ENCODE measurements around the gene ATP7A.
"Not testable (repeated sequence)": the region's sequence is repeated elsewhere in the genome, so short reads cannot be mapped to it uniquely, and the experiment has no call there.

The ATP7A gene

DNA sequence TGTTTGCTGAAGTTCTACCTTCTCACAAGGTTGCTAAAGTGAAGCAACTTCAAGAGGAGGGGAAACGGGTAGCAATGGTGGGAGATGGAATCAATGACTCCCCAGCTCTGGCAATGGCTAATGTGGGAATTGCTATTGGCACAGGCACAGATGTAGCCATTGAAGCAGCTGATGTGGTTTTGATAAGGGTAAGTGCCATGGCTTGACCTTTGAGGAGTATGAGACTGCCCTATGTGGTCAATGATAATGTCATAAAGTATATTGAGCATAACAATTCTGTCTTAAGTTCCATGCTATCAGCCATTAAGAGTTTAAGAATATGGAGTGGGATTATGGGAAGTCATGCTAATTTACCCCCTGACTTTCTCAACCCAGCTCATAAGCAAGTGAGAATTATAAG is 132.1 kb downstream of the ATP7A start:
- DNase-seq: no peak

- no peak for DNase-seq
These were observed 135.9 kb downstream of the ATP7A start for GRCh38 chrX:78046362-78046761.

- no peak for DNase-seq
These were observed 137.6 kb downstream of the ATP7A start for GRCh38 chrX:78048052-78048451.

GRCh38 chrX:78063687-78064086 is 153.2 kb downstream of the ATP7A start:
- DNase-seq: no peak

DNA sequence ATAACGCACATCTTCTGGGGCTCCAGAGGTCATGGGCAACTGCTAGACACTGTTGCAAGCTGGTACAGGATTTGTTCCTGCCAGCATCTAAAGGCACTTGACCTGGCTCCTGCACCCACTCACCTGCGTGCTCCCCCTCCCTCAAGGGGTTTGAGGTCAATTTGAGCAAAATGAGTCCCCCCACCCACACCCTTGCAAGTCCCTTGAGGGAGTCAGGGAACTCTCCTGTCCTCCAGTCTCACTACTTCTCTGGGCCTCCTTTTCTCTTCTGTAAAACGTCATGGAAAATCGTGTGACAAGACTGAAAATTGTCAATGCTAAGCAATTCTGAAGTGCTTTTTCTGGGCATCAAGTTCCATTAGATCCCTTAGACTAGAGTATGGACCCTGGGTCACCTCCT is 153.7 kb downstream of the ATP7A start:
- DNase-seq: no peak

DNA sequence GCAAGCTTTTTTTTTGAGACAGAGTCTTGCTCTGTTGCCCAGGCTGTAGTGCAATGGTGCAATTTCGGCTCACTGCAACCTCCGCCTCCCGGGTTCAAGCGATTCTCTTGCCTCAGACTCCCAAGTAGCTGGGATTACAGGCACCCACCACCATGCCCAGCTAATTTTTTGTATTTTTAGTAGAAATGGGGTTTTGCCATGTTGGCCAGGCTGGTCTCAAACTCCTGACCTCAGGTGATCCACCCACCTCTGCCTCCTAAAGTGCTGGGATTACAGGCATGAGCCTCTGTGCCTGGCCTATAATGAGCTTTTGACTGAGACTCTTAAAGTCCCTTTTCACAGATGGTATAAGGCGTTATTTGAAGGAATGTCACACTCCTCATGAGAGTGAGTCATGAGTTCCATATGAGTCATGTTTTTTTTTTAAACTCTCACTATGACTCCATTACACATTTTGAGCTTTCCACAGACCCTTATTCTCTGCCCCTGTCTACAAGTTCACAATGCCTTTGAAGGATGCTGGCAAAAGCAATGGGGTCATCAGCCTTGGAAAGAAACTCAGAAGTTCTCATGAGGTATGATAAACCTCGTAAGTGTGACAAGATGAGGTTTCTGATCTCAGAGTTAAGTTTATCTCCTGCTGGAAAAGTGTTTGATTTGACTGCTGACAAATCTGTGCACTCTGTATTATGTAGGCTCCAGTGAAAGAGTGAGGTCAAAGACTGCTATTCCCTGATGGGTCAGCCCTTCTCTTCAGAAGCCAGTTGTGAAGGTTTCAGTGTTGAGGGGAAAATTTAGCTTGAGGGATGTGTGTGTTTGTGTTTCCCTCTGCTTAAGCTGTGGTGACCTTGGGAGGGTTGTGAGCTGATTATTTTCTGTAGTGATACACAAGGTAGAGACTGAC is 154.5 kb downstream of the ATP7A start:
- not testable (repeated sequence) for DNase-seq

GRCh38 chrX:78066110-78066509 is 155.6 kb downstream of the ATP7A start:
- no peak for DNase-seq

DNA sequence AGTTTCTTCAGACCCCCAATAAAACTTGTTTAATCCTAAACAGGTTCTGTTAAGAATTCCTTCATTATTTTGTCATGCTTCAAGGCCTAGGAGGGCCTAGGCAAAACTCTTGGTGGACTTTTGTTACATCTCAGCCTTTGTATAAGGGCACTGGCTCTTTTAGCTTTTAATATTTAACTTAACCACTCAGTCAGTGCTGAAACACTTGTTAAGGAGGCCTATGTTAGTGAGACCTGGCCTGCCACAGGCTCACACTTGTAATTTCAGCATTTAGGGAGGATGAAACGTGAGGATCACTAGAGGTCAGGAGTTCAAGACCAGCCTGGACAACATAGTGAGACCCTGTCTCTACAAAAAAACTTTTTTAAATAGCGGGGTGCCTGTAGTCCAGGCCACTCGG is 160.8 kb downstream of the ATP7A start:
- DNase-seq: no peak

DNA sequence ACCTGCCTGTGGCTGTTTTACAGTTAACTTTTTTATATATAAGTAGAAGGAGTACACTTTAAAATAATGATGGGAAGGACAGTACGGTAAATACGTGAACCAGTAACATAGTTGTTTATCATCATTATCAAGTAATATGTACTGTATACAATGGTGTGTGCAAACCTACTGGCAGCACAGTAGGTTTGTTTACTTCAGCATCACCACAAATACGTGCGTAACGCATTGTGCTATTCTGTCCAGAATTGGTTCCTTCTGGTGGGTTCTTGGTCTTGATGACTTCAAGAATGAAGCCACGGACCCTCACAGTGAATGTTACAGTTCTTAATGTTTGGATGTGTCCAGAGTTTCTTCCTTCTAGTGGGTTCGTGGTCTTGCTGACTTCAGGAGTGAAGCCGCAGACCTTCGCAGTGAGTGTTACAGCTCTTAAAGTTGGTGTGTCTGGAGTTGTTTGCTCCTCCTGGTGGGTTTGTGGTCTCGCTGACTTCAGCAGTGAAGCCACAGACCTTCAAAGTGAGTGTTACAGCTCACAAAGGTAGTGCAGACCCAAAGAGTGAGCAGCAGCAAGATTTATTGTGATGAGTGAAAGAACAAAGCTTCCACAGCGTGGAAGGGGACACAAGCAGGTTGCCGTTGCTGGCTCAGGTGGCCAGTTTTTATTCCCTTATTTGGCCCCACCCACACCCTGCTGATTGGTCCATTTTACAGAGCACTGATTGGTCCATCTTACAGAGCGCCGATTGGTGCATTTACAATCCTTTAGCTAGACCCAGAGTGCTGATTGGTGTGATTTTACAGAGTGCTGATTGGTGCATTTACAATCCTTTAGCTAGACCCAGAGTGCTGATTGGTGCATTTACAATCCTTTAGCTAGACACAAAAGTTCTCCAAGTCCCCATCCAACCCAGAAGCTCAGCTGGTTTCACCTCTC is 162.9 kb downstream of the ATP7A start:
- peak; percentile 18 for DNase-seq

DNA sequence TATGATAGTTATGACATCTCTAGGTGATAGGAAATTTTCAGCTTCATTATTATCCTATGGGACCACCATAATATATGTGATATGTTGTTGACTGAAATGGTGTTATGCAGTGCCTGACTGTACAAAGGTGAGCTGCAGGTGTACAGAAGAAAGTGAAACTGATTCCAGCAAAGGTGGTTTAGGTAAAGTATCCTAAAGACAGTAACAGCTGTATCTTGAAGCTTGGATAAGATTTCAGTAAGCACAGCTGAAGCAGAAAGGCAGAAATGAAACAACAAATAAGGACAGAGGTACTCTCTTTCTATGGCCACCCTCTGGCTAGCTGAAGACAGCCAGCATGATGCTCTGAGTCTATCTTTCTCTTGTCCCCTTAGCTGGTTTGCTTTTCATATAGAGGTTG is 163.6 kb downstream of the ATP7A start:
- DNase-seq: no peak

- no peak for DNase-seq
These were observed 165.4 kb downstream of the ATP7A start for GRCh38 chrX:78075787-78076389.

DNA sequence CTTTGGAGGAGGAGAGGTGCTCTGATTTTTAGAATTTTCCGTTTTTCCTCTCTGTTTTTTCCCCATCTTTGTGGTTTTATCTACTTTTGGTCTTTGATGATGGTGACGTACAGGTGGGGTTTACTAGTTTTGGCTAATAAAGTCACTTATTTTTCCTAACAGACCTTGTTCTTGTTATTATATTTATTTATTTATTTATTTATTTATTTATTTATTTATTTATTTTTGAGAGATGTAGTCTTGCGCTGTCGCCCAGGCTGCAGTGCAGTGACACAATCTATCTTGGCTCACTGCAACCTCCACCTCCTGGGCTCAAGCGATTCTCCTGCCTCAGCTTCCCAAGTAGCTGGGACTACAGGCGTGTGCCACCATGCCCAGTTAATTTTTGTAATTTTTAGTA is 170.9 kb downstream of the ATP7A start:
- DNase-seq: not testable (repeated sequence)

DNA sequence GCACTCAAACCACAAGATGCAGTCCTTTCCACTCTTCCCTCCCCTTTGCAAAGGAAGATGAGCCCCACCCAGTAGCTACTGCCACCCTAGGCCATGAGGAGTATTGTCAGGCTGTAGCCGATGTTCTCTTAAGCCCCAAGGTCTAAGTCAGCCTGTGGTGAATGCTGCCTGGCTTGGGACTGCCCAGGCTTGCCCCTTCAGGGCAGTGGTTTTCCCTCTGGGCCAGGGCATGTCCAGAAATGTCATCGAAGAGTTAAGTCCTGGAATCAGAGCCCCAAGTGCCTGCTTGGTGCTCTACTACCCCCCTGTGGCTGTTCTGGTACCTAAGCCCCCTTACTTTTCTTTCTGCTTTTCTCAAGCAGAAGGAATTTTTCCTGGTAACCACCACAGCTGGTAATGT is 181.8 kb downstream of the ATP7A start:
- DNase-seq: no peak

DNA sequence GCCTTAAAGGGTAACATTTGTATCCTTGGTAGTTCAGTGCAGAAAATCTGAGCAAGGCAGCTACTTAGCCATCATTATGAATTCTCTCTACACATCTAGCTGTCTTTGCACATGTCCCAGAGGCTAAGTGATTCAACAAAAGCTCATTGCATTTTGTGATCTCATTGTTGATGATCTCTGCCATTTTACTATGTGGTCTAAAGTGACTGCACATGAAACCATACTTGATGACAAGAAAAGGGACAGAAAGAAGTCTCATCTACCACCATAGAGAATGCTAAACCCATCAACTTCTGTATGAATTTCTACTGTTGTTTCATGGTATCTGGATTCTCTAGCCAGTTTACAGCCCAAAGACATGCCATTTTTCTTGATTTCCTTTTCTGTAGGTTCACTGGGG is 187.6 kb downstream of the ATP7A start:
- no peak for DNase-seq

Measured in effector CD8-positive, alpha-beta T cell (primary cell).